ENCODE data around the gene IL1B. TPM values are rescaled to one million over a fixed set of nuclear protein-coding genes. Genes with fewer than 3 reads are reported as not detected.
"Not testable (repeated sequence)": the region's sequence is repeated elsewhere in the genome, so short reads cannot be mapped to it uniquely, and the experiment has no call there.

Gene IL1B
- total RNA-seq, 1 donor from 2014 or later, result 22.6 TPM

DNA sequence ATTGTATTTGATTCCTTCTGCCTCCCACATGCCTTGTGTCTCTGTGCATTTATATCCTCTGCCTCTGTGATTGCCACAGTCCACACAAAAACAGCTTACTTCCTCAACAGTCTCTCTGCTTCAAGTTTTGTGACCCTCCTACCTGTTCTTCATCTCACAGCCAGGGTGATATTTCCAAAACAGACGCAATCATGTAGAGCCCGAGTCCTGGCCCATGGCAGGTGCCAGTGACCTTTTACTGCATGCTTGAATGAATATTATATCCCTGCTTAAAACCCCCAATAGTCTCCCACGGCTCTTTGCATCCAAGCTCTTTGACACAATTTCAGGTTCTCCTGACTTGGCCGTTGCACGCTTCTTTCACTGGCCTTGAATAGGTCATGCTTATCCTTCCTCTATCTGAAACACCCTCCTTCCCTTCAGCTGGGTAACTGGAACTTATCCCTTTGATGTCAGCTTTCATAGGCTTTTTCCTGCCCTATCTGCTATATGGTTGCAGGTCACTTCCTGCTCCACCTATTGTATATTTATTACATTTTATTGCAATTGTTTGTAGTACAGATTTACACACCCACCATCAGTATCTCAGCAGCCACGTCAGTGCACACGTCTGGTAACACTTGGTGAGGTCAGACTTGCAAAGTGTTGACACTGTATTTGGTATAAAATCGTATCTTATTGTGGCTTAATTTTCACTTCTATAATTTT lies 29.7 kb upstream of the IL1B start:
- no peaks in the 10 kb centered on the region for H3K36me3 ChIP-seq (ENCODE audit: control insufficient read depth, insufficient read depth, low read length)
- no peak overlapping the region for H3K4me3 ChIP-seq (ENCODE audit: low read depth, low read length)
- H3K27me3 ChIP-seq (ENCODE audit: control insufficient read depth, insufficient read depth, low read length), result no peaks in the 10 kb centered on the region
- DNase-seq (ENCODE audit: low read depth) (no peak), FAIRE-seq (no peak)
- TF ChIP-seq, protein P1, sequence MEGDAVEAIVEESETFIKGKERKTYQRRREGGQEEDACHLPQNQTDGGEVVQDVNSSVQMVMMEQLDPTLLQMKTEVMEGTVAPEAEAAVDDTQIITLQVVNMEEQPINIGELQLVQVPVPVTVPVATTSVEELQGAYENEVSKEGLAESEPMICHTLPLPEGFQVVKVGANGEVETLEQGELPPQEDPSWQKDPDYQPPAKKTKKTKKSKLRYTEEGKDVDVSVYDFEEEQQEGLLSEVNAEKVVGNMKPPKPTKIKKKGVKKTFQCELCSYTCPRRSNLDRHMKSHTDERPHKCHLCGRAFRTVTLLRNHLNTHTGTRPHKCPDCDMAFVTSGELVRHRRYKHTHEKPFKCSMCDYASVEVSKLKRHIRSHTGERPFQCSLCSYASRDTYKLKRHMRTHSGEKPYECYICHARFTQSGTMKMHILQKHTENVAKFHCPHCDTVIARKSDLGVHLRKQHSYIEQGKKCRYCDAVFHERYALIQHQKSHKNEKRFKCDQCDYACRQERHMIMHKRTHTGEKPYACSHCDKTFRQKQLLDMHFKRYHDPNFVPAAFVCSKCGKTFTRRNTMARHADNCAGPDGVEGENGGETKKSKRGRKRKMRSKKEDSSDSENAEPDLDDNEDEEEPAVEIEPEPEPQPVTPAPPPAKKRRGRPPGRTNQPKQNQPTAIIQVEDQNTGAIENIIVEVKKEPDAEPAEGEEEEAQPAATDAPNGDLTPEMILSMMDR (IDR thresholded peaks at IDR 0.05; ENCODE audit: insufficient read depth, low read length, severe bottlenecking), result no peak

DNA sequence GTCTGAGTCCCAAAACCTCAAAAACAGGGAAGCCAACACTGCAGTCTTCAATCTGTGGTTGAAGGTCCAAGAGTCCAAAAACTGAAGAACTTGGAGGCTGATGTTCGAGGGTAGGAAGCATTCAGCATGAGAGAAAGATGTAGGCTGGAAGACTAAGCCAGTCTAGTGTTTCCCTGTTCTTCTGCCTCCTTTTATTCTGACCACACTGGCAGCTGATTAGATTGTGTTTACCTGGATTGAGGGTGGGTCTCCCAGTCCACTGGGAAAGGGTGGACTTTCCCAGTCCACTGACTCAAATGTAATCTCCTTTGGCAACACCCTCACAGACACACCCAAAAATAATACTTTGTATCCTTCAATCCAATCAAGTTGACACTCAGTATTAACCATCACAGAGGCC lies 27.5 kb upstream of the IL1B start:
- no peak for DNase-seq (ENCODE audit: low read depth)
- no peak for FAIRE-seq

GRCh38 chr2:112859406-112860183 lies 23.0 kb upstream of the IL1B start:
- not testable (repeated sequence) for DNase-seq (ENCODE audit: low read depth); H3K36me3 ChIP-seq (ENCODE audit: control insufficient read depth, insufficient read depth, low read length); FAIRE-seq; H3K27me3 ChIP-seq (ENCODE audit: control insufficient read depth, insufficient read depth, low read length); H3K4me3 ChIP-seq (ENCODE audit: low read depth, low read length)

More for the DNA sequence above, 27.5 kb upstream of the IL1B start:
- TF ChIP-seq, protein P1 (IDR thresholded peaks at IDR 0.05; ENCODE audit: insufficient read depth, low read length, severe bottlenecking), result no peak
- Histone ChIP-seq H3K4me3 (ENCODE audit: low read depth, low read length) (no peak overlapping the region), H3K36me3 (ENCODE audit: control insufficient read depth, insufficient read depth, low read length) (no peaks in the 10 kb centered on the region), H3K27me3 (ENCODE audit: control insufficient read depth, insufficient read depth, low read length) (no peaks in the 10 kb centered on the region)

DNA sequence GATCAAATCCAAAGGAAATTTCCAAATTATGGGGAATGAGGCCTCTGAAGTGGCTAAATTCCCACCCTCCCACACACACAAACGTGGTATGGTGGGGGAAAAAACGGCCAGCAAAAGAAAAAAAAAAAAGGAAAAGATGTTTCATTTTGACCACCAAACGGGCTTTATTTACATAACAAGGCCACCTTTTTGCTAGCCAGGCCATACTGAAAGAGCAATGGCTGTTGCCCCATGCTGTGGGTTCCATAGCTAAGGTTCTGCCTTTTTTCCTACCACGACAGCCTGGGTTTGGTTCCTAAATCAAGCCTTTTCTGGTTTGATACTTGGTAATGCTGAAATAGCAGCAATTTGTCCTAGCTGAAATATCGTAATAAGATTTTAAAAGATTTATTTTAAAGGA lies 14.0 kb upstream of the IL1B start:
- Histone ChIP-seq H3K27me3 (ENCODE audit: control insufficient read depth, insufficient read depth, low read length) (no peaks in the 10 kb centered on the region), H3K4me3 (ENCODE audit: low read depth, low read length) (no peak overlapping the region), H3K36me3 (ENCODE audit: control insufficient read depth, insufficient read depth, low read length) (no peaks in the 10 kb centered on the region)
- no peak for DNase-seq (ENCODE audit: low read depth)
- no peak for FAIRE-seq
- TF ChIP-seq, protein P1 (IDR thresholded peaks at IDR 0.05; ENCODE audit: insufficient read depth, low read length, severe bottlenecking), result no peak

DNA sequence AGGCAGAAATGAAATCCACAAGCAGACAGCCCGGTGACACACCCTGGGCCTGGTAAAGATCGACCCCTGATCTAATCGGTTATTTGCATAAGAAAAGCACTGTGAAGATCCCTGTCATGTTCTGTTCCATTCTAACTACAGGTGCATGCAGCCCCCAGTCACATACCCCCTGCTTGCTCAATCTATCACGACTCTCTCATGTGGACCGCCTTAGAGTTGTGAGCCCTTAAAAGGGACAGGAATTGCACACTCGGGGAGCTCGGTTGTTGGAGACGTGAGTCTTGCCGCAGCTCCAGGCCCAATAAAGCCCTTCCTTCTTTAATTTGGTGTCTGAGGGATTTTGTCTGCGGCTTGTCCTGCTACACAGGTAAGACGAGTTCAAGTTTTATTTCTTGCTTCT lies 13.4 kb upstream of the IL1B start:
- H3K36me3 ChIP-seq (ENCODE audit: control insufficient read depth, insufficient read depth, low read length), result no peaks in the 10 kb centered on the region
- FAIRE-seq, result no peak
- no peak for DNase-seq (ENCODE audit: low read depth)
- H3K27me3 ChIP-seq (ENCODE audit: control insufficient read depth, insufficient read depth, low read length), result no peaks in the 10 kb centered on the region
- TF ChIP-seq, protein P1 (IDR thresholded peaks at IDR 0.05; ENCODE audit: insufficient read depth, low read length, severe bottlenecking), result no peak
- no peak overlapping the region for H3K4me3 ChIP-seq (ENCODE audit: low read depth, low read length)

DNA sequence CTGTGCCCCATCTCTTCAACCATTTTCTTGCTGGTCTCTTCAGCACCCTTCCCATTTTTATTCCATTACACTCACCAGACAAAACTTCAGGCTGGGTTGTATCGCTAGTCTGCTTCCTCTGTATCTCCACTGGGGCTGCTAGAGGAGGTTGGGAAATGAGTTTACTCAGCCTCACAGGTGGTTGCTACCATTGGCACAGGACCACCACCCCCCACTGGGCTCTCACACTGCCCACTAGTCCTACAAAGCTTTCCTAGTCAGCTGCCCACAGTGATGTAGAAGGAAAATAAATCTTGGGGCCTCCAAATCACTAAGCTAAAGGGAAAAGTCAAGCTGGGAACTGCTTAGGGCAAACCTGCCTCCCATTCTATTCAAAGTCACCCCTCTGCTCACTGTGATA lies 12.3 kb upstream of the IL1B start:
- H3K36me3 ChIP-seq (ENCODE audit: control insufficient read depth, insufficient read depth, low read length), result no peaks in the 10 kb centered on the region
- no peaks in the 10 kb centered on the region for H3K27me3 ChIP-seq (ENCODE audit: control insufficient read depth, insufficient read depth, low read length)
- DNase-seq (ENCODE audit: low read depth) (no peak), FAIRE-seq (no peak)
- TF ChIP-seq, protein P1 (IDR thresholded peaks at IDR 0.05; ENCODE audit: insufficient read depth, low read length, severe bottlenecking), result no peak
- no peak overlapping the region for H3K4me3 ChIP-seq (ENCODE audit: low read depth, low read length)

Data from bronchial epithelial cell (primary cell).